Astrocyte (in vitro differentiated cells and primary cell): ENCODE data around the gene PACSIN3.

Experiments used
- CTCF ChIP-seq: IDR thresholded peaks from 2 replicates; pipeline ENCODE4 v1.5.1; 2011; ENCODE audit warnings: low read depth, mild to moderate bottlenecking, inconsistent platforms, low read length, moderate library complexity; ENCODE audit not compliant: insufficient read depth
- EZH2 ChIP-seq: IDR thresholded peaks from 2 replicates; pipeline ENCODE4 v1.6.1; 2012; ENCODE audit warnings: mild to moderate bottlenecking, low read length, inconsistent platforms; ENCODE audit not compliant: insufficient read depth

- TF ChIP-seq CTCF (no peak), EZH2 (no peak)
Measured at GRCh38 chr11:47131136-47131535, 55.1 kb downstream of the PACSIN3 start.
